ENCODE measurements around the gene CCL27.

DNA sequence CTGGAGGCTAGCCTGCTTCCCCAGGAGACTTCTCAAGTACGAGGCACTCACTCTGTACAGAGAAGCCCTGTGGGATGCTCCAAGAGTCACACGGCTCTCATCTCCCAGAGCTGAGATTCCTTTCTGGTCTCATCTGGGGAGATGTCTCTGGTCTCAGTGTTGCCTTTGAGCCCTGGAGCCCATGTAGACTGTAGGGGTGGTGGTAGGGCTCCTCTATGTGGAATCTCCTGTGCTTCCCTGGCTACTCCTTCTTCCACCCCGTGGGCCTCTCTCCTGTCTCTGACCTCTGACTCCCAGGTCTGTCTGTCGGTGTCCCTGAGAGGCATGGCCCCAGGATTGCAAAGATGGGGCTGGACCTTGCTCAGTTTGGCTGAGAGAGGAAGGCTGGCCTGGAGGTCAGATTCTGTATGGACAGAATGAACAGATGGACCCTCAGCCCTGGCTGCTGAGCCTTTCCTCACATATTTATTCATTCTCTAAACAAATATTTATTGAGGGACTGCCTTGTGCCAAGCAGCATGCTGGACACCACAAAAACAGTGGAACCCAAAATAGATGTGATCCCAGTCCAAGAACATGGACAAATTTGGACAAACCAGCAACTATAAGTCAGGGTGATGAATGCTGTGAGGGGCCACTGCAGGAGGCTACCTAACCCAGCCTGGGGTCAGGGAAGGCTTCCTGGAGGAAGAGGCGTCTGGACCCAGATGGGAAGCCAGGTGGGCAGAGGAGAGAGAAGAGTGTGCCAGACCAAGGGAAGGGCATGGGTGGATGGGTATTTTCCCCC lies 26.1 kb upstream of the CCL27 start:
- TF ChIP-seq, protein P1, sequence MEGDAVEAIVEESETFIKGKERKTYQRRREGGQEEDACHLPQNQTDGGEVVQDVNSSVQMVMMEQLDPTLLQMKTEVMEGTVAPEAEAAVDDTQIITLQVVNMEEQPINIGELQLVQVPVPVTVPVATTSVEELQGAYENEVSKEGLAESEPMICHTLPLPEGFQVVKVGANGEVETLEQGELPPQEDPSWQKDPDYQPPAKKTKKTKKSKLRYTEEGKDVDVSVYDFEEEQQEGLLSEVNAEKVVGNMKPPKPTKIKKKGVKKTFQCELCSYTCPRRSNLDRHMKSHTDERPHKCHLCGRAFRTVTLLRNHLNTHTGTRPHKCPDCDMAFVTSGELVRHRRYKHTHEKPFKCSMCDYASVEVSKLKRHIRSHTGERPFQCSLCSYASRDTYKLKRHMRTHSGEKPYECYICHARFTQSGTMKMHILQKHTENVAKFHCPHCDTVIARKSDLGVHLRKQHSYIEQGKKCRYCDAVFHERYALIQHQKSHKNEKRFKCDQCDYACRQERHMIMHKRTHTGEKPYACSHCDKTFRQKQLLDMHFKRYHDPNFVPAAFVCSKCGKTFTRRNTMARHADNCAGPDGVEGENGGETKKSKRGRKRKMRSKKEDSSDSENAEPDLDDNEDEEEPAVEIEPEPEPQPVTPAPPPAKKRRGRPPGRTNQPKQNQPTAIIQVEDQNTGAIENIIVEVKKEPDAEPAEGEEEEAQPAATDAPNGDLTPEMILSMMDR (IDR thresholded peaks at IDR 0.05) = no peak
- TF ChIP-seq EP300 (IDR thresholded peaks at IDR 0.05) = no peak
